PC-9 (cell line): ENCODE measurements around the gene DOK3. TPM values are rescaled to one million over a fixed set of nuclear protein-coding genes. Genes with fewer than 3 reads are reported as not detected.

Source experiments
- BruUV-seq: library from RNA; stranded (reverse); fragments of 400-500 nt; replicated peaks from 2 replicates; lab custom pipeline; 2021; lab: Mats Ljungman, UMichigan
- CTCF ChIA-PET: fragments of 300-600 bp; sonication (Branson Sonifier 250); formaldehyde crosslinking; loops from one replicate; lab custom pipeline; 2022; ENCODE audit warnings: antibody characterized with exemption; lab: Charles Lee
- POLR2A ChIA-PET: fragments of 300-600 bp; sonication (Branson Sonifier 250); formaldehyde crosslinking; loops from one replicate; lab custom pipeline; 2022; ENCODE audit warnings: antibody characterized with exemption; ENCODE audit not compliant: unreplicated experiment; lab: Charles Lee
- DNase-seq, 2 experiments: peaks; one replicate each; pipeline versions ENCODE4 v3.0.0 to v3.0.0-alpha.2; 2015 to 2022; ENCODE audit warnings: mixed read lengths in 1 of 2
- H2AFZ ChIP-seq: fragments of 200-600 bp; sonication (generic); 2 replicates; pipeline ENCODE4 v1.8.1; 2017; ENCODE audit warnings: antibody characterized with exemption
- H3F3A ChIP-seq: fragments of 200-600 bp; sonication (generic); 2 replicates; pipeline ENCODE4 v1.8.1; 2017; ENCODE audit warnings: antibody characterized with exemption, mild to moderate bottlenecking, low read depth; ENCODE audit not compliant: insufficient read depth
- H3K27ac ChIP-seq: fragments of 200-600 bp; sonication (generic); 2 replicates; pipeline ENCODE4 v1.6.1; 2016; ENCODE audit warnings: mixed run types
- H3K27me3 ChIP-seq: fragments of 200-600 bp; sonication (generic); 2 replicates; pipeline ENCODE4 v1.6.1; 2016; ENCODE audit warnings: low read depth, mixed run types; ENCODE audit not compliant: insufficient read depth
- H3K36me3 ChIP-seq: fragments of 200-600 bp; sonication (generic); 2 replicates; pipeline ENCODE4 v1.6.1; 2016; ENCODE audit warnings: low read depth, mixed run types
- H3K4me1 ChIP-seq: fragments of 200-600 bp; sonication (generic); replicated peaks from 2 replicates; pipeline ENCODE4 v1.6.1; 2016; ENCODE audit warnings: mixed run types; ENCODE audit not compliant: insufficient read depth
- H3K4me2 ChIP-seq: fragments of 200-600 bp; sonication (generic); 2 replicates; pipeline ENCODE4 v1.6.1; 2017; ENCODE audit warnings: mixed run types
- H3K4me3 ChIP-seq: fragments of 200-600 bp; sonication (generic); 2 replicates; pipeline ENCODE4 v1.6.1; 2016; ENCODE audit warnings: mixed run types
- H3K79me2 ChIP-seq: fragments of 200-600 bp; sonication (generic); 2 replicates; pipeline ENCODE4 v1.6.1; 2017; ENCODE audit warnings: low read depth, mixed run types
- H3K9me2 ChIP-seq: fragments of 200-600 bp; sonication (generic); 2 replicates; pipeline ENCODE4 v1.8.1; 2017; ENCODE audit warnings: mild to moderate bottlenecking; ENCODE audit not compliant: insufficient read depth
- H3K9me3 ChIP-seq: fragments of 200-600 bp; sonication (generic); 2 replicates; pipeline ENCODE4 v1.8.1; 2016; ENCODE audit warnings: low read depth; ENCODE audit not compliant: insufficient read depth
- H4K20me1 ChIP-seq: fragments of 200-600 bp; sonication (generic); 2 replicates; pipeline ENCODE4 v1.8.1; 2017; ENCODE audit not compliant: insufficient read depth
- EZH2 ChIP-seq: fragments of 200-600 bp; sonication (generic); IDR thresholded peaks from 2 replicates; pipeline ENCODE4 v1.8.0; 2017; ENCODE audit warnings: antibody characterized with exemption, low read depth
- intact Hi-C: fragments of 100-400 bp; cut with micrococcal nuclease; formaldehyde crosslinking; loops from one replicate; pipeline ENCODE4 v1.10.0; 2022; ENCODE audit not compliant: unreplicated experiment
- total RNA-seq: library from RNA; stranded (reverse); gene quantifications from 2 replicates; pipeline ENCODE4 v1.2.3, GENCODE V29; 2021
- TF ChIP-seq, protein P1 (sequence below): fragments of 200-600 bp; sonication (generic); conservative IDR thresholded peaks from 2 replicates; pipeline ENCODE4 v1.6.1; 2017; ENCODE audit warnings: mixed run types, antibody characterized with exemption, mild to moderate bottlenecking, moderate library complexity

DOK3 gene
- total RNA-seq, 1 experiment from 2014 or later, result 12.2 TPM

DNA sequence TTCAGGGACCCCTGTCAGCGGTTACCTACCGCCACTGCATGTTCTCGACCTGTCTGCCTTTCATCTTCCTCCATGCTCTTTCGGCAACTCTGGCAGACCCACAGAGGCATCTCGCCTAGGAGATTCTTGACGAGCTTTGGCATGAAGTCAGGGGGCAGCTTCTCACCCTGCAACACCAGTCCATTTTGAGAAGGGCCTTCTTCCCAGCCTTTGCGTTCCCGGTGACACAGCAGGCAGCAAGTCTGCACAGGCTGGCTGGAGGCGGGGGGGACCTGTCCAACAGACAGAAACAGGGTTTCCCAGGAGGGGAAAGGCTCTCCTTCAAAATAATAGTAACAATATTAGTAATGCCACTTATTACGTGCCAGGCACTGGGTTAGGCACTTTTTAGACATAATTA, 29.2 kb upstream of the DOK3 start:
- H3K27me3 ChIP-seq, result no peaks in the 10 kb centered on the region
- H3K4me2 ChIP-seq, result no peak overlapping the region
- intact Hi-C loops, result no loop called here
- H3K27ac ChIP-seq, result no peak overlapping the region
- H3K36me3 ChIP-seq, result peaks cover 10% of the 10 kb centered on the region
- no peak for TF ChIP-seq EZH2
- TF ChIP-seq, protein P1, sequence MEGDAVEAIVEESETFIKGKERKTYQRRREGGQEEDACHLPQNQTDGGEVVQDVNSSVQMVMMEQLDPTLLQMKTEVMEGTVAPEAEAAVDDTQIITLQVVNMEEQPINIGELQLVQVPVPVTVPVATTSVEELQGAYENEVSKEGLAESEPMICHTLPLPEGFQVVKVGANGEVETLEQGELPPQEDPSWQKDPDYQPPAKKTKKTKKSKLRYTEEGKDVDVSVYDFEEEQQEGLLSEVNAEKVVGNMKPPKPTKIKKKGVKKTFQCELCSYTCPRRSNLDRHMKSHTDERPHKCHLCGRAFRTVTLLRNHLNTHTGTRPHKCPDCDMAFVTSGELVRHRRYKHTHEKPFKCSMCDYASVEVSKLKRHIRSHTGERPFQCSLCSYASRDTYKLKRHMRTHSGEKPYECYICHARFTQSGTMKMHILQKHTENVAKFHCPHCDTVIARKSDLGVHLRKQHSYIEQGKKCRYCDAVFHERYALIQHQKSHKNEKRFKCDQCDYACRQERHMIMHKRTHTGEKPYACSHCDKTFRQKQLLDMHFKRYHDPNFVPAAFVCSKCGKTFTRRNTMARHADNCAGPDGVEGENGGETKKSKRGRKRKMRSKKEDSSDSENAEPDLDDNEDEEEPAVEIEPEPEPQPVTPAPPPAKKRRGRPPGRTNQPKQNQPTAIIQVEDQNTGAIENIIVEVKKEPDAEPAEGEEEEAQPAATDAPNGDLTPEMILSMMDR, result no peak
- no peaks in the 10 kb centered on the region; the same call in 1 of the 2 replicates for H3F3A ChIP-seq
- BruUV-seq, result no TSS peak
- H4K20me1 ChIP-seq, result peaks cover 34% of the 10 kb centered on the region; the same call in 1 of the 2 replicates
- CTCF ChIA-PET, result no interaction called here
- no peak overlapping the region for H2AFZ ChIP-seq
- POLR2A ChIA-PET, result no interaction called here
- H3K9me3 ChIP-seq, result no peaks in the 10 kb centered on the region
- H3K9me2 ChIP-seq, result no peaks in the 10 kb centered on the region
- no peaks in the 10 kb centered on the region for H3K4me1 ChIP-seq
- no peak overlapping the region for H3K4me3 ChIP-seq
- no peak for DNase-seq
- H3K79me2 ChIP-seq, result peaks cover 23% of the 10 kb centered on the region

DNA sequence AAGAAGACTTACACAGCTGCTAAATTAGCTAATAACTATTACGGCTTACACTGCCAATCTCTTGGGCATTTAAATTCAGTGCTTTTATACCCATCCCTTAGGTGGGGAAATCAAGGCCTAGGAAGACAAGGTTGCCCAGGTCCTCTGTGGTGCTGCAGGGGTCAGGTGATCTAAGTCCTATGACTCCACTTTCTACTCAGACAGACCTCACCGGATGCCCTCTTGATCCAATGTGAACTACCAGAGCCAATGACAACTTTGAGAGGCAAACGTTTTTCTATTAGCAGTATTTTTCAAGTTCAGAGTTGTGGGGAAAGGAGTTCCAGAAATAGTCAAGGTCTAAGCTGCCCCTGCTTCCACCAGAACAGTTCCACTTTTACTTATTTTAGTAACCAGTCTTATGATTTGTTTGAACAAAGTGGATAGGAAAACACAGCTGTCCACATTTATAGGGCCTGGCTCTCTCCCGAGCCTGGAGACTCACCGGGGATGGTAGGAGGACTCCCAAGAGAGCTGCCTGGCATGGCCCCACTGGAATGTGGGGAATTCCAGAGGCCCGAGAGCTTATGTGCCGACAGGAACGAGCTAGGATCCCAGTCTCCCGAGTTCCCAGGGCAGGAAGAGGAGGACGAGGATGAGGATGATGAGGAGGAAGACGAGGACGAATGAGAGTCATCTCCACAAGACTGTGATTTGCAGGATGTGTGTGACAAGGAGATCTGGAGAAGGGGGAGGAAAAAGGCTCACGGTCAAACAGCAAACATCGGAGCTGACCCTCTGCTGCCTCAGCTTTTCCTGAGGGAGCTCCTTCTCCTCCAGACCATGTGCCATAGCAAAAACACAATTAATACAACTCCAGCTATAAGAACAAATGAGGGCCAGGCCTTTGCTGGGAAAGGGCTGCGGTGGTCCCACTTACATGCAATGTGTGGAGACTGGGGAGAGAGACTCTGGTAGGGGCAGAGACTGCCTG, 28.0 kb upstream of the DOK3 start:
- intact Hi-C loops, result no loop called here
- Histone ChIP-seq H3K27me3 (no peaks in the 10 kb centered on the region), H3K4me2 (no peak overlapping the region), H3K79me2 (peaks cover 11% of the 10 kb centered on the region), H2AFZ (no peak overlapping the region), H3K4me1 (no peaks in the 10 kb centered on the region), H3F3A (no peaks in the 10 kb centered on the region; the same call in 1 of the 2 replicates), H3K9me2 (no peaks in the 10 kb centered on the region), H3K9me3 (no peaks in the 10 kb centered on the region), H3K27ac (no peak overlapping the region), H3K4me3 (no peak overlapping the region), H4K20me1 (peaks cover 24% of the 10 kb centered on the region; the same call in 1 of the 2 replicates), H3K36me3 (peaks cover 10% of the 10 kb centered on the region)
- TF ChIP-seq, protein P1, result no peak
- no peak for TF ChIP-seq EZH2
- POLR2A ChIA-PET, result no interaction called here
- CTCF ChIA-PET, result interaction anchor here (0.9 kb wide), 1 partner anchor 13 kb away, joined by 3 read pairs; no protein-coding TSS in a partner anchor
- no peak for DNase-seq
- BruUV-seq, result no TSS peak

DNA sequence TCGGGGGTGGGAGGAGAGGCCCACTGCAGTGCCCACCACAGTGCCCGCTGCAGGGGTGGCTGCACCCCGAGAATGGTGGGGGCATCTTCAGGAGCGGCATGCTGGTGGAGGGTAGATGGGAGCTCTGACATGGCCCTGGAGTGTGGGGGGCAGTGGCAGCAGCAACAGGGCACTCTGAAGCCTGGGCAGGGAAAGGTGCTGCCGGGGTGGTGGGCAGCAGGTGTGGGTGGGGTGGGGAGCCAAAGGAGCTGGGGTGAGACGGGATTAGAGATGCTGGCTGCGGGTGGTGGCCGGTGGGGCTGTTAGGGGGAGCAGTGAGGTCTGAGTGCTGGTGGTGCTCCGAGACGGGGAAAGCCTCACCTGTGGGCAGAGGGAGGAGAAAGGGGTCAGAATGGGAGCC, 26.8 kb upstream of the DOK3 start:
- Histone ChIP-seq H3K9me3 (no peaks in the 10 kb centered on the region), H3K27ac (no peak overlapping the region), H3K4me3 (no peak overlapping the region), H3K36me3 (peaks cover 10% of the 10 kb centered on the region), H3K79me2 (no peaks in the 10 kb centered on the region), H3F3A (no peaks in the 10 kb centered on the region; the same call in 1 of the 2 replicates), H3K9me2 (no peaks in the 10 kb centered on the region), H3K27me3 (no peaks in the 10 kb centered on the region), H2AFZ (no peak overlapping the region), H3K4me1 (no peaks in the 10 kb centered on the region), H3K4me2 (no peak overlapping the region), H4K20me1 (peaks cover 19% of the 10 kb centered on the region; the same call in 1 of the 2 replicates)
- TF ChIP-seq EZH2, result no peak
- TF ChIP-seq, protein P1, result no peak
- POLR2A ChIA-PET, result interaction anchor here (0.6 kb wide), 1 partner anchor 1050 kb away, joined by 8 read pairs; no protein-coding TSS in a partner anchor
- no peak for DNase-seq
- CTCF ChIA-PET, result interaction anchor here (0.6 kb wide), 1 partner anchor 858 kb away, joined by 8 read pairs; no protein-coding TSS in a partner anchor
- BruUV-seq, result no TSS peak
- intact Hi-C loops, result no loop called here
